ENCODE results near the gene PF4V1. TPM values are rescaled to one million over a fixed set of nuclear protein-coding genes. Genes with fewer than 3 reads are reported as not detected.

Gene PF4V1
- total RNA-seq, 4 donors from 2014 or later, result not detected

DNA sequence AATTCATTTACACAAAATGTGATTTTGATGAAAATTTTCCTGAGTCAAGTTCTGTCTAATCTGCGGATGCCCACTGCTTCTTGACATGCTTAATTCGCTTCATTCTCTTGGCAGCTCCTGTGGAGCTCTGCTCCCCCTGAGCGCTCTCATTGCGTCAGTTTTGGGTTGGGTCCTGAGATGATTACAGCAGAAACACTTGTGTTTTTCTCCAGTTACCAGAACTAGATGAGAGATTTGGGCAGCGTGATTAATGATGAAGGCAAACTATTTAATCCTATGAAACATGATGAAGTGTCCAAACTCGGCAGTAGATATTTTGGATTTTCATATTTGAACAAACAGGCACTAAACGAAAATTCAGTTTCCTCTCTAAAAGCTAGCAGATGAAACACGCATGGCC is 11.9 kb downstream of the PF4V1 start:
- TF ChIP-seq, protein P1, sequence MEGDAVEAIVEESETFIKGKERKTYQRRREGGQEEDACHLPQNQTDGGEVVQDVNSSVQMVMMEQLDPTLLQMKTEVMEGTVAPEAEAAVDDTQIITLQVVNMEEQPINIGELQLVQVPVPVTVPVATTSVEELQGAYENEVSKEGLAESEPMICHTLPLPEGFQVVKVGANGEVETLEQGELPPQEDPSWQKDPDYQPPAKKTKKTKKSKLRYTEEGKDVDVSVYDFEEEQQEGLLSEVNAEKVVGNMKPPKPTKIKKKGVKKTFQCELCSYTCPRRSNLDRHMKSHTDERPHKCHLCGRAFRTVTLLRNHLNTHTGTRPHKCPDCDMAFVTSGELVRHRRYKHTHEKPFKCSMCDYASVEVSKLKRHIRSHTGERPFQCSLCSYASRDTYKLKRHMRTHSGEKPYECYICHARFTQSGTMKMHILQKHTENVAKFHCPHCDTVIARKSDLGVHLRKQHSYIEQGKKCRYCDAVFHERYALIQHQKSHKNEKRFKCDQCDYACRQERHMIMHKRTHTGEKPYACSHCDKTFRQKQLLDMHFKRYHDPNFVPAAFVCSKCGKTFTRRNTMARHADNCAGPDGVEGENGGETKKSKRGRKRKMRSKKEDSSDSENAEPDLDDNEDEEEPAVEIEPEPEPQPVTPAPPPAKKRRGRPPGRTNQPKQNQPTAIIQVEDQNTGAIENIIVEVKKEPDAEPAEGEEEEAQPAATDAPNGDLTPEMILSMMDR (IDR thresholded peaks at IDR 0.05; ENCODE audit: low read depth), result no peak

DNA sequence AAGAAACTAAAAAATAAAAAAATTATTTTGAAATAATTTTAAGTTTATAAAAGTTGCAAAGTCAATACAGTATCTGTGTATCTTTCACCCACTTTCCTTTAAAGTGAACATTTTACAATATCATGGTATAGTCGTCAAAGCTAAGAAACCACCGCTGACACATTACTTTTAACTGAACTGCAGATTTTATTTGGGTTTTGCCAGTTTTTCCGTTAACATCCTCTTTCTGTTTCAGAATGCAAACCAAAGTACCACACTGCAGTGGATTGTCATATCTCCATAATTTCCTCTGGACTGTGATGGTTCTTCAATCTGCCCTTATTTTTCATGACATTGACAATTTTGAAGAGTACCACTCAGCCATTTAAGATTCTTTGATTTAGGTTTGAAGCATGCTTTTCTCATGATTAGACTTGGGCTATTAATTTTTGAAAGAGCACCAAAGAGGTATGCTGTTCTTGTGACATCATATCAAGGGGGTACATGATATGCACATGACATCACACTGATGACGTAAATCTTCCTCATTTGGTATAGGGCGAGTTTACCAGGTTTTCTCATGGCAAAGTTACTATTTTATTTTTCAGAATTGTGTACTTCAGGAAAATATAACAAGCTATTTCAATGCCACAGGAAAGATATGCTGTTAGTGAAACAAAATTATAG is 12.5 kb downstream of the PF4V1 start:
- TF ChIP-seq, protein P1 (IDR thresholded peaks at IDR 0.05; ENCODE audit: low read depth), result no peak

- TF ChIP-seq, protein P1 (IDR thresholded peaks at IDR 0.05; ENCODE audit: low read depth), result no peak
These were observed 13.2 kb downstream of the PF4V1 start for GRCh38 chr4:73866246-73866645.

- TF ChIP-seq, protein P1 (IDR thresholded peaks at IDR 0.05; ENCODE audit: low read depth), result no peak
These were observed 14.7 kb downstream of the PF4V1 start for GRCh38 chr4:73867783-73868182.

DNA sequence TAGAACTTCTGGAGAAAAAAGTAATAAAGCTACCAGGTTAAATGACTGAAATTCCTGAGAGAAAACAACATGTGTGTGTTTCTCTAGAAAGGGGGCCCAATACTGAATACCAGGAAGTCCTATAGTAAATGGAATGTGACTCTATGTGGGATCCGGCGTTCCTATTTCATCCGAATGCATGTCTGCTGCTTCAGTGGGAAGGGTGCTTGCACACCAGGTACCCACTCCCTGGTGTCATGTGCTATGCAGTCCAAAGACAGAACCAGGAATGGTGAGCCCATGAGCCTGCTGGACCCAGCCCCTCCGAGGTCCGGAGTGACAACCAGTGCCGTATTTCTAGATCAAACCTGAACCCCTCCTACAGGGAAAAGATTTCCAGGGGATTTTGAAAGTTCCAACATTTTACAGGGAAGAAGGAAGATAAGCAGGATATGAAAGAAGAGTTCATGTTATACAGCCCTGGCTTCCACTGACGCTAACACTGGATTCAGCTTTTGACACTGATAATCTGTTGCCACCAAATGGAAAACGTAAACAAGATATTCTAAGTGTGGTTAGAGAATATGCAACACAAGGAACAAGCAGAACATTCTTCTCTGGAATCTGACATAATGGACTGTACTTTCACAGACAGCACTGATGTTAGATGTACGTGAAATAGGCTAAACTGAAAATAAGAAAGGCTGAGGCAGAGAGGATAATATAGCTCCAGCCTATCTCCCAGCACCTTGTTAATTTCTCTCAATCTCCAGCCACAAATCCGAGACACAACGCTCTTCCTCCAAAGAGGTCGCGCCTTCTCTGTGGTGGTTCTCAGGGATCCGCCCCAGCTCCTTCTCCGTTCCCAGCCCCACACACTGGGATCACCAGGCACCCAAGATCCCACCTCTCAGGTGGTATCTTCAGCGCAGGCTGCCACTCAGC is 15.4 kb downstream of the PF4V1 start:
- TF ChIP-seq, protein P1 (IDR thresholded peaks at IDR 0.05; ENCODE audit: low read depth), result no peak

GRCh38 chr4:73869130-73870055 is 16.3 kb downstream of the PF4V1 start, which contains the start of gene CXCL1:
Gene CXCL1 (plus strand): TSS chr4:73869393. CDS start chr4:73869471, 78 bp downstream.
- TF ChIP-seq, protein P1 (IDR thresholded peaks at IDR 0.05; ENCODE audit: low read depth), result no peak

All from subcutaneous adipose tissue (tissue), 4 donors.